IPS-18a (cell line): ENCODE data around the gene ZNF280B.

Source experiments
- H3K27ac ChIP-seq: one replicate; pipeline ENCODE4 v1.5.1; 2013; ENCODE audit warnings: low read length
- H3K27me3 ChIP-seq: one replicate; pipeline ENCODE4 v1.6.1; 2013; ENCODE audit warnings: mild to moderate bottlenecking, low read length; ENCODE audit not compliant: control insufficient read depth, insufficient read depth
- H3K36me3 ChIP-seq: one replicate; pipeline ENCODE4 v1.6.1; 2013; ENCODE audit warnings: low read depth, low read length; ENCODE audit not compliant: control insufficient read depth
- H3K4me1 ChIP-seq: one replicate; pipeline ENCODE4 v1.6.1; 2013; ENCODE audit warnings: low read depth, low read length; ENCODE audit not compliant: control insufficient read depth
- H3K4me3 ChIP-seq: one replicate; pipeline ENCODE4 v1.5.1; 2013; ENCODE audit warnings: low read length
- H3K9ac ChIP-seq: one replicate; pipeline ENCODE4 v1.6.1; 2013; ENCODE audit warnings: mild to moderate bottlenecking, low read length, moderate library complexity
- H3K9me3 ChIP-seq: one replicate; pipeline ENCODE4 v1.6.1; 2013; ENCODE audit warnings: low read depth, low read length; ENCODE audit not compliant: control insufficient read depth

Gene ZNF280B

GRCh38 chr22:22508274-22509176, at the start of gene ZNF280B:
Gene ZNF280B, minus strand, starts transcription at chr22:22508742. Its CDS starts 19,344 bp downstream, at chr22:22489398.
- peaks cover 22% of the 10 kb centered on the region for H3K36me3 ChIP-seq
- H3K4me3 ChIP-seq, result peak within 1 kb of the TSS; percentile 65
- H3K4me1 ChIP-seq, result no peaks in the 10 kb centered on the region
- no peak within 1 kb of the TSS for H3K27ac ChIP-seq
- H3K9ac ChIP-seq, result peak within 1 kb of the TSS; percentile 71
- peaks cover 24% of the 10 kb centered on the region for H3K27me3 ChIP-seq
- H3K9me3 ChIP-seq, result no peaks in the 10 kb centered on the region

GRCh38 chr22:22556995-22557925, 48.7 kb upstream of the ZNF280B start:
- Histone ChIP-seq H3K4me3 (no peak overlapping the region), H3K27me3 (peaks cover 27% of the 10 kb centered on the region), H3K9ac (no peak overlapping the region), H3K36me3 (no peaks in the 10 kb centered on the region), H3K9me3 (no peaks in the 10 kb centered on the region), H3K4me1 (no peaks in the 10 kb centered on the region), H3K27ac (no peak overlapping the region)

- Histone ChIP-seq H3K36me3 (no peaks in the 10 kb centered on the region), H3K4me1 (no peaks in the 10 kb centered on the region), H3K27ac (no peak overlapping the region), H3K27me3 (peaks cover 31% of the 10 kb centered on the region), H3K9ac (no peak overlapping the region), H3K9me3 (no peaks in the 10 kb centered on the region), H3K4me3 (no peak overlapping the region)
Observed at GRCh38 chr22:22556578-22556977, 48.0 kb upstream of the ZNF280B start.

GRCh38 chr22:22555596-22555995, 47.1 kb upstream of the ZNF280B start:
- H3K27ac ChIP-seq, result no peak overlapping the region
- no peaks in the 10 kb centered on the region for H3K4me1 ChIP-seq
- H3K4me3 ChIP-seq, result no peak overlapping the region
- no peaks in the 10 kb centered on the region for H3K9me3 ChIP-seq
- H3K9ac ChIP-seq, result no peak overlapping the region
- H3K36me3 ChIP-seq, result no peaks in the 10 kb centered on the region
- H3K27me3 ChIP-seq, result peaks cover 41% of the 10 kb centered on the region

GRCh38 chr22:22554587-22555284, 46.2 kb upstream of the ZNF280B start:
- H3K9ac ChIP-seq, result no peak overlapping the region
- no peaks in the 10 kb centered on the region for H3K9me3 ChIP-seq
- peaks cover 49% of the 10 kb centered on the region for H3K27me3 ChIP-seq
- no peak overlapping the region for H3K4me3 ChIP-seq
- H3K27ac ChIP-seq, result no peak overlapping the region
- H3K36me3 ChIP-seq, result no peaks in the 10 kb centered on the region
- no peaks in the 10 kb centered on the region for H3K4me1 ChIP-seq

GRCh38 chr22:22553735-22554586, 45.4 kb upstream of the ZNF280B start:
- Histone ChIP-seq H3K27ac (no peak overlapping the region), H3K9me3 (no peaks in the 10 kb centered on the region)

GRCh38 chr22:22553141-22553540, 44.6 kb upstream of the ZNF280B start:
- H3K4me1 ChIP-seq, result no peaks in the 10 kb centered on the region
- peaks cover 65% of the 10 kb centered on the region for H3K27me3 ChIP-seq
- H3K9ac ChIP-seq, result no peak overlapping the region
- H3K9me3 ChIP-seq, result no peaks in the 10 kb centered on the region
- no peak overlapping the region for H3K27ac ChIP-seq
- no peak overlapping the region for H3K4me3 ChIP-seq
- no peaks in the 10 kb centered on the region for H3K36me3 ChIP-seq

More at GRCh38 chr22:22553735-22554586, 45.4 kb upstream of the ZNF280B start:
- peaks cover 57% of the 10 kb centered on the region for H3K27me3 ChIP-seq
- no peak overlapping the region for H3K9ac ChIP-seq
- no peaks in the 10 kb centered on the region for H3K36me3 ChIP-seq
- no peaks in the 10 kb centered on the region for H3K4me1 ChIP-seq
- H3K4me3 ChIP-seq, result no peak overlapping the region

GRCh38 chr22:22552630-22553029, 44.1 kb upstream of the ZNF280B start:
- H3K27ac ChIP-seq, result no peak overlapping the region
- H3K36me3 ChIP-seq, result no peaks in the 10 kb centered on the region
- H3K4me1 ChIP-seq, result no peaks in the 10 kb centered on the region
- H3K9me3 ChIP-seq, result no peaks in the 10 kb centered on the region
- H3K9ac ChIP-seq, result peak overlapping the region; percentile 27
- peaks cover 70% of the 10 kb centered on the region for H3K27me3 ChIP-seq
- no peak overlapping the region for H3K4me3 ChIP-seq

GRCh38 chr22:22550789-22551434, 42.4 kb upstream of the ZNF280B start:
- Histone ChIP-seq H3K27ac (no peak overlapping the region), H3K9ac (no peak overlapping the region), H3K36me3 (no peaks in the 10 kb centered on the region), H3K27me3 (peaks cover 83% of the 10 kb centered on the region), H3K4me3 (no peak overlapping the region), H3K9me3 (no peaks in the 10 kb centered on the region), H3K4me1 (no peaks in the 10 kb centered on the region)

GRCh38 chr22:22548910-22549309, 40.4 kb upstream of the ZNF280B start:
- no peaks in the 10 kb centered on the region for H3K36me3 ChIP-seq
- H3K4me1 ChIP-seq, result no peaks in the 10 kb centered on the region
- H3K27ac ChIP-seq, result no peak overlapping the region
- no peak overlapping the region for H3K9ac ChIP-seq
- H3K4me3 ChIP-seq, result no peak overlapping the region
- no peaks in the 10 kb centered on the region for H3K9me3 ChIP-seq
- peaks cover 82% of the 10 kb centered on the region for H3K27me3 ChIP-seq
